ENCODE data around the gene SNX20.

GRCh38 chr16:50634090-50634489, 47.0 kb downstream of the SNX20 start:
- TF ChIP-seq CTCF (conservative IDR thresholded peaks at IDR 0.05; ENCODE audit: low read depth, low read length) (no peak), POLR2A (IDR thresholded peaks at IDR 0.05; ENCODE audit: low read depth, low read length) (no peak), RAD21 (IDR thresholded peaks at IDR 0.05; ENCODE audit: low read length) (no peak), CEBPB (IDR thresholded peaks at IDR 0.05; ENCODE audit: low read depth, low read length) (no peak), MAZ (IDR thresholded peaks at IDR 0.05; ENCODE audit: borderline replicate concordance, low read depth, low read length) (no peak), RFX5 (IDR thresholded peaks at IDR 0.05; ENCODE audit: low read depth, low read length) (no peak), USF2 (IDR thresholded peaks at IDR 0.05; ENCODE audit: low read depth, low read length) (no peak), SMC3 (IDR thresholded peaks at IDR 0.05; ENCODE audit: low read depth, low read length) (no peak), NFE2L2 (IDR thresholded peaks at IDR 0.05; ENCODE audit: low read depth, low read length) (no peak), MAFK (IDR thresholded peaks at IDR 0.05; ENCODE audit: low read depth, low read length) (no peak), FOS (IDR thresholded peaks at IDR 0.05; ENCODE audit: low read depth, low read length) (no peak), BHLHE40 (IDR thresholded peaks at IDR 0.05; ENCODE audit: low read depth, low read length) (no peak)

Measured in IMR-90 (cell line).